ENCODE measurements around the gene CTTN.

Gene CTTN

GRCh38 chr11:70472240-70472639 is 73.9 kb downstream of the CTTN start:
- DNase-seq (ENCODE audit: extremely low read depth, low read depth), result no peak
- TF ChIP-seq, protein P1, sequence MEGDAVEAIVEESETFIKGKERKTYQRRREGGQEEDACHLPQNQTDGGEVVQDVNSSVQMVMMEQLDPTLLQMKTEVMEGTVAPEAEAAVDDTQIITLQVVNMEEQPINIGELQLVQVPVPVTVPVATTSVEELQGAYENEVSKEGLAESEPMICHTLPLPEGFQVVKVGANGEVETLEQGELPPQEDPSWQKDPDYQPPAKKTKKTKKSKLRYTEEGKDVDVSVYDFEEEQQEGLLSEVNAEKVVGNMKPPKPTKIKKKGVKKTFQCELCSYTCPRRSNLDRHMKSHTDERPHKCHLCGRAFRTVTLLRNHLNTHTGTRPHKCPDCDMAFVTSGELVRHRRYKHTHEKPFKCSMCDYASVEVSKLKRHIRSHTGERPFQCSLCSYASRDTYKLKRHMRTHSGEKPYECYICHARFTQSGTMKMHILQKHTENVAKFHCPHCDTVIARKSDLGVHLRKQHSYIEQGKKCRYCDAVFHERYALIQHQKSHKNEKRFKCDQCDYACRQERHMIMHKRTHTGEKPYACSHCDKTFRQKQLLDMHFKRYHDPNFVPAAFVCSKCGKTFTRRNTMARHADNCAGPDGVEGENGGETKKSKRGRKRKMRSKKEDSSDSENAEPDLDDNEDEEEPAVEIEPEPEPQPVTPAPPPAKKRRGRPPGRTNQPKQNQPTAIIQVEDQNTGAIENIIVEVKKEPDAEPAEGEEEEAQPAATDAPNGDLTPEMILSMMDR (IDR thresholded peaks at IDR 0.05; ENCODE audit: low read depth, low read length), result no peak

DNA sequence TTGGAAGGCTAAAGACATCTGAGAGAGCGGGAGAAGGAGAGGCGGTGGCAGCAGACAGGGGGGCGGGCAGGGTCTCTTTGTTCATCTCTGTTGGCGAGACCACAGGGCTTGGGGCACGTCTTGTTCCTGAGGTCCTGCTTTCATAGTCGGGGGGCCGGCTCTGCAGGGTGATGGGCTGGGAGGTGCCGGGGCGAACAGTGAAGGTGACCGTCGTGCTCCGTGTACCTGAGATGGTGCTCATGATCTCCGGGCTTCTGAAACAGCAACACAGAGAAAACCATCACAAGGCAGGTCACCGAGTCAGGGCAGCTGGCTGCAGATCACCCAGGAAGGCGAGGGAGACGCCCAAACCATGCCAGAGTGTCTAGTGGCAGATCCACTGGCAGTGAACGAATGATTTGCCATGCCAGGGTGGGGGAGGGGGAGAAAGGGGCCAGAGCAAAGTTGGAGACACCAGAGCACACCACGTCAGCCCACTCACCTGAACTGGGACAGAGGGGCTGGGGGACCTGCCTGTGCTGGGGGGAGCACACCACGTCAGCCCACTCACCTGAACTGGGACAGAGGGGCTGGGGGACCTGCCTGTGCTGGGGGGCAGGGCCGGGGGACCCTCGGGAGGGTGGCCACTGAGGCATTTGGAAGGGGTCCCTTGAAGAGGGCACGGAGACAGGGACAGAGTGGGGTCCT is 75.0 kb downstream of the CTTN start:
- DNase-seq (ENCODE audit: extremely low read depth, low read depth), result no peak
- TF ChIP-seq, protein P1 (IDR thresholded peaks at IDR 0.05; ENCODE audit: low read depth, low read length), result no peak

DNA sequence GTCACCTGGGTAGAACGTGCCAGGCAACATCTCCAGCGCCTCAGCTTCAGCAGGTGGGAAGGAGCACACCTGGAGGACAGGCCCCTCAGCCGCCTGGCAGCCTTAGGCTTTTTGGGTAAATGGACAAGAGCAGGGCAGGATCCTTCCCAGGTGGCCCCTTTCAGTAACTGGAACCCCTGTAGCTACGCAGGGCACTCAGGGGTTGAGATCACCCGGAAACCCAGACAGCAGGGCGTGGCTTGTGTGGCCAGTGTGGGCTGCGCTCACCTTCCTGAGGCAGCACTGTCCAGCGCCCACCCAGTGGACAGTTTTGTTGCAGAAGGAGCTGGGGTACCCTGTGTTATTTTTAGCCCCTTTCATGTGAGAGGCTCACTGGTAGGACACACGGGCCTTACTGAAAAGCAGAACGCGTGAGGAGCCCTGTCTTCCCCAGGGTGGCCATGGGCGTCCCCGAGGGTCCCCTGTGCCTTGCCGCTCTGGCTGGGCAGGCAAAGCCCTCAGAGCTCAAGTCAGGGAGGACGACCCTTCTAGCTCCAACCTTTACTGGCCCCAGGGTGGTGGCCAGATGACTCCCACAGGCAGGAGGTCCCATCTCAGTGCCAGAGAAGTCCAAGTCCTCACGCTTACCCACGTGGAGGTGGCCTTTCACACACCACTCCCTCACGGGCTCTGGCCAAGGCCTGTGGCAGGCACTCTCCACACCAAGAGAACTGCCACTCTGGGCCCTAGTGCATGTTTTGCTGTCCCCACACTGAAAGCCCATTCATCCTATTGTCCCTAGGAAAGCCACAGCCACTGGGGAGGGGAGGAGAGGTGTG is 75.8 kb downstream of the CTTN start:
- TF ChIP-seq, protein P1 (IDR thresholded peaks at IDR 0.05; ENCODE audit: low read depth, low read length), result no peak
- DNase-seq (ENCODE audit: extremely low read depth, low read depth), result no peak

DNA sequence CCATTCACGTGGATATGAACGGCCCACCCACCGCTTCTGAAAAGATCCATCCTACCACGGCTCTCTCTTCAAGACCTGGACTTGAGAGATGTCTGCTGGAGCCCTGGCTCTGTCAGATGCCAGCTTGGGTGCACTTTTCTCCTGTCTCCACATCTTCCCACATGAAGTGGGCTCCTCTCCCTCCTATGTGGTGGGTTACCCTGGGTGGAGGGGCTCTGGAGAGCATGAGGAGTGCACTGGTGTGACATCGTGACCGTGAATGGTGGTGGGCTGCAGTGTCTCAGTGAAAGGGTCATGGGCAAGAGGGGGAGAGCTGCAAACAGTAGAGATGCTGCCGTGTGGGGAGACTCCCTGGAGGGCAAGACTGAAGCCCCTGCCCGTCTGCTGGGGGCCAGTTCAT is 76.4 kb downstream of the CTTN start:
- no peak for DNase-seq (ENCODE audit: extremely low read depth, low read depth)
- TF ChIP-seq, protein P1 (IDR thresholded peaks at IDR 0.05; ENCODE audit: low read depth, low read length), result no peak

DNA sequence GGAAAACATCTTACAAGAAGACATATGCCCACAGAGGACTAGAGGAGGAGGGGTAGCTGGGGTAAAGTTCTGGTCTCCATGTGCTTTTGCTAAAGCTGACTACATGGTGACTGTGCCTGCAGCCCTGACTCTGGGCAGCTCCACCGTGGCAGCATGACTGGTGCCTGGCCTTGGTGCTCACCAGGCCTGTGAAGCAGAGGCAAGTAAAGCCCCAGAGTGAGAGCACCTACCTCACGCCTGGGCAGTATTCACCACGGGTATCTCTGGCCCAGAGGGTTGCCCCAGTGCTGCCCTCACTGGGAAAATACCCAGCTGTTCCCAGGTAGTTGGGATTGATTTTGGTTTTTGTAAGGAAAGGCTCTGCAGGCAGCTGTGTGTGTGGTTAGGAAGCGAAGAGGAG is 78.3 kb downstream of the CTTN start:
- TF ChIP-seq, protein P1 (IDR thresholded peaks at IDR 0.05; ENCODE audit: low read depth, low read length), result no peak
- no peak for DNase-seq (ENCODE audit: extremely low read depth, low read depth)

GRCh38 chr11:70477176-70477575 is 78.8 kb downstream of the CTTN start:
- TF ChIP-seq, protein P1 (IDR thresholded peaks at IDR 0.05; ENCODE audit: low read depth, low read length), result no peak

DNA sequence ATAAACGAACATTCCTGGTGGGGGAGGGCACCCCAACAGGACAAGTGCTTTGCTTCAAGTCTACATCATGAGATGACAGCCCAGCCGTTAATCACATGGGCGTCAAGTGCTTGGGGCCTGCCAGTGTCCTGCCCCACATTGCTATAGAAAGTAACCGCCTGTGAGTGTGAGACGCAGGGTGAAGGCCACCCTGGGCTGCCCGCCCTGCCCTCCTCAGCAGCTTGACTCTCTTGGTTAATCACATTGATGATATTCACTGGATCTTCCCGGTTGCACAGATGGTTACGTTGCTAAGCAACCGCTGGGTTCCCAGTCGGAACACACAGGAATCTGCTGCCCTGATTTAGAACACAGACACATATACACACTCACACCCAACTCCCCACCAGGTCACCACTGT is 79.3 kb downstream of the CTTN start:
- TF ChIP-seq, protein P1 (IDR thresholded peaks at IDR 0.05; ENCODE audit: low read depth, low read length), result no peak
- no peak for DNase-seq (ENCODE audit: extremely low read depth, low read depth)

More at GRCh38 chr11:70477176-70477575, 78.8 kb downstream of the CTTN start:
- DNase-seq (ENCODE audit: extremely low read depth, low read depth), result no peak
